Measurements from ENCODE around the gene HES3. TPM values are rescaled to one million over a fixed set of nuclear protein-coding genes. Genes with fewer than 3 reads are reported as not detected.
A peak's percentile ranks its signal among the peaks of the same experiment; 100 is the strongest.

HES3 gene
- total and polyA plus RNA-seq, 10 of the 15 experiments (the other 5 are each of a cell fraction or from before 2014, with no cell fraction given) = not detected

DNA sequence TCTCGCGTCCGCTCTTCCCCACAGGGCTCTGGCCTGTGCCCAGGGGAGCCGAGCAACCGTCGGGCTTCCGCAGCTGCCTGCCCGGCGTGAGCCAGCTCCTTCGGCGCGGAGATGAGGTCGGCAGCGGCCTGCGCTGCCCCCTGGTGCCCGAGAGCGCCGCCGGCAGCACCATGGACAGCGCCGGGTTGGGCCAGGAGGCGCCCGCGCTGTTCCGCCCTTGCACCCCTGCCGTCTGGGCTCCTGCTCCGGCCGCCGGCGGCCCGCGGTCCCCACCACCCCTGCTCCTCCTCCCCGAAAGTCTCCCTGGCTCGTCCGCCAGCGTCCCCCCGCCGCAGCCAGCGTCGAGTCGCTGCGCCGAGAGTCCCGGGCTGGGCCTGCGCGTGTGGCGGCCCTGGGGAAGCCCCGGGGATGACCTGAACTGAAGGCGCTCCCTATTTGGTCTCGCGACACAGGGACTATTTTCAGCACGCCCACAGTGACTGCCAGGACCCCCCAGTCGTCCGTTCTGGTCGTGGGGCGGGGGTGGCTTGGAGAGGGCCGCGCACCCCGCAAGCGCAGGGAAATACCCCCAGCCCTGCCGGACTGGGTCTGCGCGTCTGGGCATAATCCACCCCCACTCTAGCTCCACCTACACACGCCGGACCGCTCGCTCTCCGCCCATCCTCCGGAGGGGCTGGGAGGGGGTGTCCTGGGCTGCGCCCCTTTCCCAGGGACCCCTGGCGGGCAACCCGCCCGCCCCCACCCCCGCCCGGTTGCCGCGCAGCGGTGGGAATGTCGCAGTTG is 1.3 kb downstream of the HES3 start (continued):
- TF ChIP-seq MTA2 (IDR thresholded peaks at IDR 0.05; ENCODE audit: low read depth) (no peak), KAT2A (conservative IDR thresholded peaks at IDR 0.05; ENCODE audit: control insufficient read depth, low read depth, low read length) (no peak), YY1 (IDR thresholded peaks at IDR 0.05; ENCODE audit: low read depth, low read length) (peak; percentile 75), SREBF1 (IDR thresholded peaks at IDR 0.05; ENCODE audit: low read length) (no peak), MYB (IDR thresholded peaks at IDR 0.05; ENCODE audit: borderline replicate concordance, low read depth, low read length) (no peak), MYC (IDR thresholded peaks at IDR 0.05; ENCODE audit: insufficient read depth, insufficient read length, insufficient replicate concordance, low read length, severe bottlenecking) (no peak), ZZZ3 (IDR thresholded peaks at IDR 0.05; ENCODE audit: control insufficient read depth, insufficient read length, low read depth) (no peak), ZNF24 (IDR thresholded peaks at IDR 0.05) (0 out of 2 replicates have a peak, but pooled peaks have one; percentile 40), CREB1 (IDR thresholded peaks at IDR 0.05; ENCODE audit: low read depth) (0 out of 2 replicates have a peak, but pooled peaks have one; percentile 15), STAT1 (conservative IDR thresholded peaks at IDR 0.05) (no peak), RUNX3 (IDR thresholded peaks at IDR 0.05; ENCODE audit: low read length) (no peak), NFYB (IDR thresholded peaks at IDR 0.05; ENCODE audit: insufficient read depth, low read depth, low read length) (no peak), TARDBP (IDR thresholded peaks at IDR 0.05; ENCODE audit: borderline replicate concordance) (no peak), MEF2B (IDR thresholded peaks at IDR 0.05; ENCODE audit: partially characterized antibody, poor library complexity, severe bottlenecking) (no peak), YBX1 (IDR thresholded peaks at IDR 0.05) (no peak), BMI1 (IDR thresholded peaks at IDR 0.05; ENCODE audit: borderline replicate concordance) (no peak), TAF1 (IDR thresholded peaks at IDR 0.05; ENCODE audit: borderline replicate concordance, low read depth, low read length) (no peak)
- TF ChIP-seq, protein P1, sequence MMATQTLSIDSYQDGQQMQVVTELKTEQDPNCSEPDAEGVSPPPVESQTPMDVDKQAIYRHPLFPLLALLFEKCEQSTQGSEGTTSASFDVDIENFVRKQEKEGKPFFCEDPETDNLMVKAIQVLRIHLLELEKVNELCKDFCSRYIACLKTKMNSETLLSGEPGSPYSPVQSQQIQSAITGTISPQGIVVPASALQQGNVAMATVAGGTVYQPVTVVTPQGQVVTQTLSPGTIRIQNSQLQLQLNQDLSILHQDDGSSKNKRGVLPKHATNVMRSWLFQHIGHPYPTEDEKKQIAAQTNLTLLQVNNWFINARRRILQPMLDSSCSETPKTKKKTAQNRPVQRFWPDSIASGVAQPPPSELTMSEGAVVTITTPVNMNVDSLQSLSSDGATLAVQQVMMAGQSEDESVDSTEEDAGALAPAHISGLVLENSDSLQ (IDR thresholded peaks at IDR 0.05) = no peak
- TF ChIP-seq, protein P2, sequence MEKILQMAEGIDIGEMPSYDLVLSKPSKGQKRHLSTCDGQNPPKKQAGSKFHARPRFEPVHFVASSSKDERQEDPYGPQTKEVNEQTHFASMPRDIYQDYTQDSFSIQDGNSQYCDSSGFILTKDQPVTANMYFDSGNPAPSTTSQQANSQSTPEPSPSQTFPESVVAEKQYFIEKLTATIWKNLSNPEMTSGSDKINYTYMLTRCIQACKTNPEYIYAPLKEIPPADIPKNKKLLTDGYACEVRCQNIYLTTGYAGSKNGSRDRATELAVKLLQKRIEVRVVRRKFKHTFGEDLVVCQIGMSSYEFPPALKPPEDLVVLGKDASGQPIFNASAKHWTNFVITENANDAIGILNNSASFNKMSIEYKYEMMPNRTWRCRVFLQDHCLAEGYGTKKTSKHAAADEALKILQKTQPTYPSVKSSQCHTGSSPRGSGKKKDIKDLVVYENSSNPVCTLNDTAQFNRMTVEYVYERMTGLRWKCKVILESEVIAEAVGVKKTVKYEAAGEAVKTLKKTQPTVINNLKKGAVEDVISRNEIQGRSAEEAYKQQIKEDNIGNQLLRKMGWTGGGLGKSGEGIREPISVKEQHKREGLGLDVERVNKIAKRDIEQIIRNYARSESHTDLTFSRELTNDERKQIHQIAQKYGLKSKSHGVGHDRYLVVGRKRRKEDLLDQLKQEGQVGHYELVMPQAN (conservative IDR thresholded peaks at IDR 0.05) = peak; percentile 92
- TF ChIP-seq, protein P3, sequence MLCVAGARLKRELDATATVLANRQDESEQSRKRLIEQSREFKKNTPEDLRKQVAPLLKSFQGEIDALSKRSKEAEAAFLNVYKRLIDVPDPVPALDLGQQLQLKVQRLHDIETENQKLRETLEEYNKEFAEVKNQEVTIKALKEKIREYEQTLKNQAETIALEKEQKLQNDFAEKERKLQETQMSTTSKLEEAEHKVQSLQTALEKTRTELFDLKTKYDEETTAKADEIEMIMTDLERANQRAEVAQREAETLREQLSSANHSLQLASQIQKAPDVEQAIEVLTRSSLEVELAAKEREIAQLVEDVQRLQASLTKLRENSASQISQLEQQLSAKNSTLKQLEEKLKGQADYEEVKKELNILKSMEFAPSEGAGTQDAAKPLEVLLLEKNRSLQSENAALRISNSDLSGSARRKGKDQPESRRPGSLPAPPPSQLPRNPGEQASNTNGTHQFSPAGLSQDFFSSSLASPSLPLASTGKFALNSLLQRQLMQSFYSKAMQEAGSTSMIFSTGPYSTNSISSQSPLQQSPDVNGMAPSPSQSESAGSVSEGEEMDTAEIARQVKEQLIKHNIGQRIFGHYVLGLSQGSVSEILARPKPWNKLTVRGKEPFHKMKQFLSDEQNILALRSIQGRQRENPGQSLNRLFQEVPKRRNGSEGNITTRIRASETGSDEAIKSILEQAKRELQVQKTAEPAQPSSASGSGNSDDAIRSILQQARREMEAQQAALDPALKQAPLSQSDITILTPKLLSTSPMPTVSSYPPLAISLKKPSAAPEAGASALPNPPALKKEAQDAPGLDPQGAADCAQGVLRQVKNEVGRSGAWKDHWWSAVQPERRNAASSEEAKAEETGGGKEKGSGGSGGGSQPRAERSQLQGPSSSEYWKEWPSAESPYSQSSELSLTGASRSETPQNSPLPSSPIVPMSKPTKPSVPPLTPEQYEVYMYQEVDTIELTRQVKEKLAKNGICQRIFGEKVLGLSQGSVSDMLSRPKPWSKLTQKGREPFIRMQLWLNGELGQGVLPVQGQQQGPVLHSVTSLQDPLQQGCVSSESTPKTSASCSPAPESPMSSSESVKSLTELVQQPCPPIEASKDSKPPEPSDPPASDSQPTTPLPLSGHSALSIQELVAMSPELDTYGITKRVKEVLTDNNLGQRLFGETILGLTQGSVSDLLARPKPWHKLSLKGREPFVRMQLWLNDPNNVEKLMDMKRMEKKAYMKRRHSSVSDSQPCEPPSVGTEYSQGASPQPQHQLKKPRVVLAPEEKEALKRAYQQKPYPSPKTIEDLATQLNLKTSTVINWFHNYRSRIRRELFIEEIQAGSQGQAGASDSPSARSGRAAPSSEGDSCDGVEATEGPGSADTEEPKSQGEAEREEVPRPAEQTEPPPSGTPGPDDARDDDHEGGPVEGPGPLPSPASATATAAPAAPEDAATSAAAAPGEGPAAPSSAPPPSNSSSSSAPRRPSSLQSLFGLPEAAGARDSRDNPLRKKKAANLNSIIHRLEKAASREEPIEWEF (IDR thresholded peaks at IDR 0.05; ENCODE audit: insufficient replicate concordance, low read depth, low read length) = no peak
- TF ChIP-seq, protein P4, sequence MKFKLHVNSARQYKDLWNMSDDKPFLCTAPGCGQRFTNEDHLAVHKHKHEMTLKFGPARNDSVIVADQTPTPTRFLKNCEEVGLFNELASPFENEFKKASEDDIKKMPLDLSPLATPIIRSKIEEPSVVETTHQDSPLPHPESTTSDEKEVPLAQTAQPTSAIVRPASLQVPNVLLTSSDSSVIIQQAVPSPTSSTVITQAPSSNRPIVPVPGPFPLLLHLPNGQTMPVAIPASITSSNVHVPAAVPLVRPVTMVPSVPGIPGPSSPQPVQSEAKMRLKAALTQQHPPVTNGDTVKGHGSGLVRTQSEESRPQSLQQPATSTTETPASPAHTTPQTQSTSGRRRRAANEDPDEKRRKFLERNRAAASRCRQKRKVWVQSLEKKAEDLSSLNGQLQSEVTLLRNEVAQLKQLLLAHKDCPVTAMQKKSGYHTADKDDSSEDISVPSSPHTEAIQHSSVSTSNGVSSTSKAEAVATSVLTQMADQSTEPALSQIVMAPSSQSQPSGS (IDR thresholded peaks at IDR 0.05; ENCODE audit: low read length) = no peak

All from GM12878 (cell line).